Aorta (tissue), 5 donors: Measurements from ENCODE around the gene BPTF. TPM values are rescaled to one million over a fixed set of nuclear protein-coding genes. Genes with fewer than 3 reads are reported as not detected.
"Not testable (repeated sequence)": the region's sequence is repeated elsewhere in the genome, so short reads cannot be mapped to it uniquely, and the experiment has no call there.

ENCODE experiments used
- ATAC-seq: fragments of 200-7000 bp; cut with Tn5 transposase; one replicate; pipeline ENCODE4 v1.9.1; 2022; ENCODE audit warnings: moderate library complexity; ENCODE audit not compliant: low FRiP score
- DNase-seq, 2 donors: peaks; one replicate each; pipeline ENCODE4 v3.0.0-alpha.2; 2020
- H3K27ac ChIP-seq, 2 donors: one replicate each; pipeline ENCODE4 v1.5.1; 2013; ENCODE audit warnings: low read length in 2 of 2, mild to moderate bottlenecking in 2 of 2, moderate library complexity in 2 of 2, control low read depth in 1 of 2, inconsistent platforms in 1 of 2, low read depth in 1 of 2
- H3K27me3 ChIP-seq, 2 donors: one replicate each; pipeline ENCODE4 v1.6.1; 2013; ENCODE audit warnings: control low read depth in 1 of 2, low read length in 1 of 2, mild to moderate bottlenecking in 1 of 2, moderate library complexity in 1 of 2; ENCODE audit not compliant: insufficient read depth in 2 of 2, control insufficient read depth in 1 of 2
- H3K36me3 ChIP-seq, 2 donors: one replicate each; pipeline ENCODE4 v1.6.1; 2013; ENCODE audit warnings: control low read depth in 1 of 2, low read length in 1 of 2, mild to moderate bottlenecking in 1 of 2; ENCODE audit not compliant: insufficient read depth in 2 of 2, control insufficient read depth in 1 of 2
- H3K4me1 ChIP-seq, 2 donors: one replicate each; pipeline ENCODE4 v1.6.1; 2013; ENCODE audit warnings: low read length in 2 of 2, control low read depth in 1 of 2, mild to moderate bottlenecking in 1 of 2, moderate library complexity in 1 of 2; ENCODE audit not compliant: insufficient read depth in 2 of 2, control insufficient read depth in 1 of 2
- H3K4me3 ChIP-seq, 2 donors: one replicate each; pipeline ENCODE4 v1.5.1; 2013; ENCODE audit warnings: low read length in 2 of 2, control low read depth in 1 of 2, mild to moderate bottlenecking in 1 of 2
- H3K9me3 ChIP-seq: one replicate; pipeline ENCODE4 v1.6.1; 2013; ENCODE audit warnings: mild to moderate bottlenecking, low read length; ENCODE audit not compliant: control insufficient read depth
- WGBS, 2 donors: extraction: QIAGEN DNeasy Blood & Tissue Kit; methylation state at CpG; one replicate each; pipeline ENCODE4 v1.1.7; 2013; 5-methylcytosine and 5-hydroxymethylcytosine counted together
- intact Hi-C, 2 donors: fragments of 100-400 bp; cut with DNase I; formaldehyde crosslinking; loops; one replicate each; pipeline versions ENCODE4 v1.14.2 to v1.15.0; 2022
- polyA plus RNA-seq, 2 donors: library from polyadenylated mRNA; stranded (reverse); fragments of 200-250 nt; gene quantifications; one replicate each; pipeline ENCODE4 v1.2.3, GENCODE V29; 2013
- total RNA-seq, 2 donors: library from RNA; stranded (reverse); fragmentation: NEBNext Ultra II Directional; extraction: Animal tissue kit (Norgen Biotek cat#: 25700); gene quantifications; one replicate each; pipeline ENCODE4 v1.2.1, GENCODE V29; 2021
- donor health status: healthy with polysubstance abuse.
- donor health status: Bipolar disorder and iron deficiency.
- donor health status: DM: no; HTN: no; CAD: no.
- donor health status: DM: no; HTN: no; CAD: no.
- donor health status: DM: yes; HTN: yes; CAD: no.

BPTF gene
- total and polyA plus RNA-seq, 4 donors: 17.8 to 121 (median 54.2) TPM

DNA sequence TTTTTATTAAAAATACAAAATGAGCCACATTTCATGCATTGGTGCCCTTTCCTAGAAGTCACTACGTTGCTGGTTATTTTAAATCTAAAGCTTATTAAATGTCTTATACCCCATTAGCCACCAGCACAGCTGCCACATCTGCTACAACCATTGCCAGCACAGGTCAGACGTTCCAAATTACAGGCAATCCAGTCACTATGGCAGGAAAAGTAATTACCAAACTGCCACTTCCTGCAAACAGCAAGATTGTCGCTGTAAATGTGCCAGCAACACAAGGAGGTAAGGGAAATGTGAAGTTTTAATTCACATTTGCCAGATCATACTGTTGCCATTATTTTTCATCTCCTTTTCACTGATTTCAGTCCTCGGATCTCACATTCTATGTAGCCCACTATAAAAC, 103.5 kb downstream of the BPTF start:
- ATAC-seq, DNase-seq, H3K9me3 ChIP-seq, H3K4me3 ChIP-seq, intact Hi-C loops, H3K4me1 ChIP-seq, H3K27me3 ChIP-seq, H3K36me3 ChIP-seq, H3K27ac ChIP-seq: not testable (repeated sequence)
- WGBS, 2 donors: 43 to 59% methylated on average over 4 of the region's 4 CpGs

DNA sequence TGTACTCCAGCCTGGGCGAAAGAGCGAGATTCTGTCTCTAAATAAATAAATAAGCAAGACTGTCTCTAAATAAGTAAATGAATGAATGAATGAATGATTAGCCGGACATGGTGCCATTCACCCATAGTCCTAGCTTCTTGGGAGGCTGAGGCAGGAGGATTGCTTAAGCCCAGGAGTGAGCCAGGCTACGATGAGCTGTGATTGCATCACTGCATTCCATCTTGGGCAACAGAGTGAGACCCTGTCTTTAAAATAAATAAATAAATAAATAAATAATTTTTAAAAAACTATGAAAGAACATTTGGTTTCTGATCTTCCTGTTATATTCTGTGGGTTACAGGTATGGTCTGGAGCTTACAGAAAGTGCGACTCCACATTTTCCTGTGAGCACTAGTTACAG, 105.9 kb downstream of the BPTF start:
- WGBS, 2 donors: 94 to 96% methylated on average over 5 of the region's 5 CpGs
- Histone ChIP-seq H3K9me3 (no peaks in the 10 kb centered on the region), H3K27ac (no peak overlapping the region), H3K4me1 (no peaks in the 10 kb centered on the region), H3K4me3 (no peak overlapping the region), H3K36me3 (peaks cover 0 to 6% of the 10 kb centered on the region in 2 donors), H3K27me3 (no peaks in the 10 kb centered on the region)
- intact Hi-C loops: no loop called here
- no peak for DNase-seq
- no peak for ATAC-seq

DNA sequence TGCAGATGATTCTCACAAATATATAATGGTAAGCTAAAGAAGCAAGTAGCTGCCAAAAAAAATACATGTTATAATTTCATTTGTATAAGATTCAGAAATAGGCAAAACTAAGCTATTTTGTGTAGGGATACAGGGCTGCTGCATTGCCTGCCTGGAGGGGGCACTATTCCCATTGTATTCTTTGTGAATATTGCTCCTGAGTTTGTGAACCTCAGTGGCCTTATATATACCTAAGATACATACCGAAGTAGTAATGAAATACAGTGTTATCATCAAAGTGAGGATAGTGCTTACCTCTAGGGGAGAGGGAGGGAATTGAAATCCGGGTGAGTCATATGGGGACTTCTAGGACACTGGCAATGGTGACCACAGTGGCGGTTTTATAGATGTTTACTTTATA, 117.5 kb downstream of the BPTF start:
- Histone ChIP-seq H3K27ac (no peak overlapping the region), H3K27me3 (no peaks in the 10 kb centered on the region), H3K4me1 (no peaks in the 10 kb centered on the region), H3K9me3 (no peaks in the 10 kb centered on the region), H3K4me3 (no peak overlapping the region), H3K36me3 (peaks cover 3 to 19% of the 10 kb centered on the region in 2 donors)
- WGBS, 2 donors: 87 to 90% methylated on average over 3 of the region's 3 CpGs
- DNase-seq (no peak), ATAC-seq (no peak)
- intact Hi-C loops: no loop called here

DNA sequence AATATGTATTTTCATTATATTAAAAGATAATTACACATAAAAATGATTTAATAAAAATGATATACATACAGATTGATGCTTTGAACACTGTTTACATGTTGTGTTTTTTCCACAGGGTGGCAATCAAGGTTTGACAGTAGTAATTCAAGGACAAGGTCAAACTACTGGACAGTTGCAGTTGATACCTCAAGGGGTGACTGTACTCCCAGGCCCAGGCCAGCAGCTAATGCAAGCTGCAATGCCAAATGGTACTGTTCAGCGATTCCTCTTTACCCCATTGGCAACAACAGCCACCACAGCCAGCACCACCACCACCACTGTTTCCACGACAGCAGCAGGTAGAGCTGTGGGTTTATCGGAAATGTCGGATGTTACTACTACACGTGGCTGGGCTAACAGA, 118.7 kb downstream of the BPTF start:
- no peaks in the 10 kb centered on the region for H3K27me3 ChIP-seq
- no peaks in the 10 kb centered on the region for H3K9me3 ChIP-seq
- ATAC-seq (no peak), DNase-seq (no peak)
- WGBS, 2 donors: 91 to 93% methylated on average over 5 of the region's 5 CpGs
- no peak overlapping the region for H3K27ac ChIP-seq
- H3K36me3 ChIP-seq: peaks cover 3 to 24% of the 10 kb centered on the region in 2 donors
- H3K4me1 ChIP-seq: no peaks in the 10 kb centered on the region
- intact Hi-C loops: no loop called here
- H3K4me3 ChIP-seq: no peak overlapping the region

DNA sequence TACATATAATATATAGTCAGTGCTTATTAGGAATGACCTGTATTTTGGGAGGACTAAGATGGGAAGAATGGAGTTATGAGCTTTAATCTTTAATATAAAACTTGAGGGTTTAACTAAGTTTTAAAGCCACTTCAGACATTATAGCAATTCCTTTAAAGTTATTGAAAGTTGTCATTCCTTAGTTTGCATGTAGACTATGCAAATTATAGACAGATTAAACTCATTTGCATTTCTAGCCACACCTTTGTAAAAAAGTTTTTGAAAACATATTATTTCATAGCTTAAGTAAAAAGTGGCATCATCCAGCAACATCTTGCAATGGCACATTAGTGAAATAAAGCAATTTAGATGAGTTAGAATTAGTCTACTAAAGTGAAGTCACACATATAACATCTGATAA, 121.2 kb downstream of the BPTF start:
- intact Hi-C loops: no loop called here
- ATAC-seq (no peak), DNase-seq (no peak)
- Histone ChIP-seq H3K4me3 (no peak overlapping the region), H3K9me3 (no peaks in the 10 kb centered on the region), H3K27me3 (no peaks in the 10 kb centered on the region), H3K4me1 (no peaks in the 10 kb centered on the region), H3K36me3 (peaks cover 0 to 24% of the 10 kb centered on the region in 2 donors), H3K27ac (no peak overlapping the region)

DNA sequence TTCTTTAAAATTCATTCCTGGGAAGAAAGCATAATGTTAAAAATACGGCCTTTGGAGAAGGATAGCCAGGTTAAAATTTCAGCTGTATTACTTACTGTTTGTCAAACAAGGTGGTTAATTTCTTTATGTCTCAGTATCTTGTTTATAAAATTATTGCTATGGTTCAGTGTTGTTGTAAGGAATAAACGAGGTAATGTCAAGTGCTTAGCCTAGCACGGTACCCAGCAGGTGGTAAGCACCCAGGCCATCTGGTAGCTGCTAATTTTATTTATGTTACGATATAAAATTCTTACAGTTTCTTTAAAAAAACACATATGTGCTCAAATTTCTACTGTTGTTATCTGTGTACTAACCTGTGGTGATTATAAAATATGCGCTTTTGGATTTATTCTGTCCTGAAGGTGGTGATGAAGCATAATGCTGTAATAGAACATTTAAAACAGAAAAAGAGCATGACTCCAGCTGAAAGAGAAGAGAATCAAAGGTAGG, 122.1 kb downstream of the BPTF start:
- Histone ChIP-seq H3K4me3 (no peak overlapping the region), H3K27ac (no peak overlapping the region), H3K27me3 (no peaks in the 10 kb centered on the region), H3K4me1 (no peaks in the 10 kb centered on the region), H3K9me3 (no peaks in the 10 kb centered on the region), H3K36me3 (peaks cover 0 to 25% of the 10 kb centered on the region in 2 donors)
- intact Hi-C loops: no loop called here
- DNase-seq (no peak), ATAC-seq (no peak)
- WGBS, 2 donors: 91% methylated on average over 5 of the region's 5 CpGs

DNA sequence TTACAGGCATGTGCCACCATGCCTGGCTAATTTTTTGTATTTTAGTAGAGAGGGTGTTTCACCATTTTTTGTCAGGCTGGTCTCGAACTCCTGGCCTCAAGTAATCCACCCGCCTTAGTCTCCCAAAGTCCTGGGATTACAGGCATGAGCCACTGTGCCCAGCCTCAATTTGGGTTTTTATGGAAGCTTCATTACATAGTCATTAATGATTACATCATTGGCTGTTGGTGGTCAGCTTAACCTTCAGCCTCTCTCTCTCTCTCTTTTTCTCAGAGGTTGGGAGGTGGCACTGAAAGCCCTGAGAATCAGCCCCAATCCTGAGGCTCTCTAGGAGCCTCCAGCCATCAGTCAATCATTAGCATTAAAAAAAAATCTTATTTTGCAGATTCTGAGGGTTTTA, 125.6 kb downstream of the BPTF start:
- ATAC-seq (no peak), DNase-seq (no peak)
- no peak overlapping the region for H3K4me3 ChIP-seq
- 97 to 100% methylated on average over 2 of the region's 2 CpGs for WGBS, 2 donors
- no peak overlapping the region for H3K27ac ChIP-seq
- no peaks in the 10 kb centered on the region for H3K9me3 ChIP-seq
- no peaks in the 10 kb centered on the region for H3K27me3 ChIP-seq
- peaks cover 0 to 7% of the 10 kb centered on the region in 2 donors for H3K36me3 ChIP-seq
- H3K4me1 ChIP-seq: no peaks in the 10 kb centered on the region
- intact Hi-C loops: no loop called here

DNA sequence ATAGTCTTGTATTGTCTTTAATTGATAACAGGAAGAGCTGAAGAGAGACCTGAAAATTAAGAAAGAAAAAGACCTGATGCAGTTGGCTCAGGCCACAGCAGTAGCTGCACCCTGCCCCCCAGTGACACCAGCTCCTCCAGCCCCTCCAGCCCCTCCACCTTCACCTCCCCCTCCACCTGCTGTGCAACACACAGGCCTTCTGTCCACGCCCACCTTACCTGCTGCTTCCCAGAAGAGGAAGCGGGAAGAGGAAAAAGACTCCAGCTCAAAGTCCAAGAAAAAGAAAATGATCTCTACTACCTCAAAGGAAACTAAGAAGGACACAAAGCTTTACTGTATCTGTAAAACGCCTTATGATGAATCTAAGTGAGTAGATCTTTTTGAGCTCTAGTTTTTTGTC, 134.2 kb downstream of the BPTF start:
- no peak for ATAC-seq
- WGBS, 2 donors: 86 to 97% methylated on average over 3 of the region's 3 CpGs
- peaks cover 3 to 4% of the 10 kb centered on the region in 2 donors for H3K36me3 ChIP-seq

DNA sequence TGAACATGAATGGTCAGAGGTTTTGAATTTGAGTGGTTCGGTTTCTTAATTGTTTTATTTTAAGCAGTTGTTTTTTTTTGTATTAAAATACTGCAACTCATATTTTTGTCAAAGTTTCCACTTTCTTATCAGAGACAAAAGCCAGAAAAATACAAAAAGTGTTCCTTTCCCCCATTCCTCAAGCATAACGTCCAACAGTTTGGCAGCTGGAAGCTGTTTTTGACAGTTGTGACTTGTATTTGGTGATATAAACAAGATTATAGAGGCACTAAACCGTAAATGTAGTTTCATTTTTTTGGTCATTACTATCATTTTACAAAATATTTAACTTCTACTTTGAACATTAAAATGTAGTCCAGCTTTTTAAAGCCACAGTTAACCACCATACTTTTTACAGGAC, 135.0 kb downstream of the BPTF start:
- H3K36me3 ChIP-seq, ATAC-seq, H3K9me3 ChIP-seq, H3K4me1 ChIP-seq, intact Hi-C loops, H3K27ac ChIP-seq, H3K27me3 ChIP-seq, DNase-seq, H3K4me3 ChIP-seq: not testable (repeated sequence)
- WGBS, 2 donors: 6 to 7% methylated on average over 3 of the region's 3 CpGs

More for the DNA sequence above, 134.2 kb downstream of the BPTF start:
- DNase-seq: no peak
- intact Hi-C loops: no loop called here
- Histone ChIP-seq H3K9me3 (no peaks in the 10 kb centered on the region), H3K27ac (no peak overlapping the region), H3K4me3 (no peak overlapping the region), H3K27me3 (no peaks in the 10 kb centered on the region), H3K4me1 (no peaks in the 10 kb centered on the region)
